IPS-15b (cell line): ENCODE data around the gene SEPTIN7.
"Not testable (repeated sequence)": the region's sequence is repeated elsewhere in the genome, so short reads cannot be mapped to it uniquely, and the experiment has no call there.

Experiments
- H3K27me3 ChIP-seq: one replicate; pipeline ENCODE4 v1.6.1; 2013; ENCODE audit warnings: low read length; ENCODE audit not compliant: control insufficient read depth, insufficient read depth
- H3K36me3 ChIP-seq: one replicate; pipeline ENCODE4 v1.6.1; 2013; ENCODE audit warnings: low read length; ENCODE audit not compliant: control insufficient read depth, insufficient read depth
- H3K4me1 ChIP-seq: one replicate; pipeline ENCODE4 v1.6.1; 2013; ENCODE audit warnings: mild to moderate bottlenecking, low read length; ENCODE audit not compliant: control insufficient read depth, insufficient read depth
- H3K4me3 ChIP-seq: one replicate; pipeline ENCODE4 v1.5.1; 2013; ENCODE audit warnings: low read depth, low read length
- H3K9ac ChIP-seq: one replicate; pipeline ENCODE4 v1.6.1; 2013; ENCODE audit warnings: low read depth, mild to moderate bottlenecking, low read length
- H3K9me3 ChIP-seq: one replicate; pipeline ENCODE4 v1.6.1; 2013; ENCODE audit warnings: mild to moderate bottlenecking, low read length; ENCODE audit not compliant: control insufficient read depth, insufficient read depth

Gene SEPTIN7

DNA sequence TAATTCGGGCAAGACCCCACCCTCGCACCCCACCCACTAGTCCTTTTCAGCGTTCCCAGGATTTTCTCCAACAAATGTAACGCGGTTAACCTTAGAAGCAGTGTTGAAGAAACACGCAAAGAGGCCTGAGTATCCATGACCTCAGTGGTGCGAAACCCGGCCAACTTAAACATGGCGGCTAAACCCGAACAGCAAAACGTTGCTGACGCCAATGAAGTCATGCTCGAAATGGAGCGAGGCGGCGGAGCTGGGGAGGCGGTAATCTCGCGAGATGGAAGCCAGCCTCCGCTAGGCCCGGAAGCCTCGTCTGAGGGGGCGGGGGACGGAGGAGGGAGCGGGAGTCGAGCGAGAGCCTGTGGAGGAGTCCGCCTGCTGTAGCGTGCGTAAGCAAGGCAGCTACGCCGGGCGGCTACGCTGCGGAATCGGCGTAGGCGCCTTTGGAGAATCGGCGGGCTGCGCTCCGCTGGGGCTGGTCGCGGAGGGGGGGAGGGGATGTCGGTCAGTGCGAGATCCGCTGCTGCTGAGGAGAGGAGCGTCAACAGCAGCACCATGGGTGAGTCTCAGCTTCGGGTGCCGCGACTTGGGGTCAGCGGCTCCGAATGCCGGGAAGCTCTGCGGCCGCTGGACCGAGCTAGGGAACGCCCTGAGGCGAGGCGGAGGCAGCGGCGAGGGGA is at the start of gene SEPTIN7:
SEPTIN7 (plus strand) TSS at position 340 of the 674 bp plus-strand sequence; CDS start at position 493, 153 bp downstream.
- H3K4me3 ChIP-seq = peak within 1 kb of the TSS; percentile 81
- peak within 1 kb of the TSS; percentile 82 for H3K9ac ChIP-seq
- no peaks in the 10 kb centered on the region for H3K27me3 ChIP-seq
- H3K4me1 ChIP-seq = peaks cover 4% of the 10 kb centered on the region
- no peaks in the 10 kb centered on the region for H3K9me3 ChIP-seq
- no peaks in the 10 kb centered on the region for H3K36me3 ChIP-seq

DNA sequence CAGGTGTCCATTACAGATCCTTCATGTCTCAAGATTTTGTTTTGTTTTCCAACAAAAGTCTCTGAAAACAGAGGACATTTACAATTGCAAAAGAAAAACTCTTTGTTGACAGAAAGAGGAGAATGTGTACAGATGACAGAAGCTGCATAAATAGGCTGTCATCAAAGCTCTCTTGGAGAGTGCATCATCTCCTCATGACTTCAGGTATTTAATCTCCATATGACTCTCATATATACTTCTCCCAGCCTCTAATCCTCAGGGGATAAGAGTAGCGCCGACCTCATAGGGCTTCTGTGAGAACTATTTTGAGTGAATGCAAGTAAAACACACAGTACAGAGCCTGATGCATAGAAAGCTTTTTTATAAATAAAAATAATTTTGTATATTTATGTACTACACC is 48.1 kb upstream of the SEPTIN7 start:
- H3K9me3 ChIP-seq = no peaks in the 10 kb centered on the region
- no peaks in the 10 kb centered on the region for H3K36me3 ChIP-seq
- no peak overlapping the region for H3K4me3 ChIP-seq
- peaks cover 5% of the 10 kb centered on the region for H3K4me1 ChIP-seq
- H3K27me3 ChIP-seq = no peaks in the 10 kb centered on the region
- H3K9ac ChIP-seq = no peak overlapping the region

GRCh38 chr7:35753761-35754603 is 46.9 kb upstream of the SEPTIN7 start:
- Histone ChIP-seq H3K9ac (no peak overlapping the region), H3K4me1 (no peaks in the 10 kb centered on the region)

DNA sequence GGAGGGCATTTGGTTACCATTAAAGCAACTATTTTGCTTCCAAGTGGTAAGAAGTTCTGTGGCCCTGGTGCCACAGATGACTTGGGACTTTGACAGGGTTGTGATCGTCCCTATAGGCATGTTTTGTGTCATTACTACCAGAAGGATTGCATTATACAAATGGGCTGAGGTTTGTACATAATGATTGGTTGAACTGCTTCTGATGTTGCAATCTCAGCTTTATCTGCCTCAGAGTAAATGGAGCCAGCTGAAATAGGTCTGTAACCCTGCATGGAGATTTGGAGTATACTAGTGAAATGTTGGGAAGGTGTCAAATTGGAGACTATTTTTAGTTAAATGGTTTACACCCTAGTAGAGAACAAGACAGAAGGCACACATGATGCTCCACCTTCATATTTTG is 46.1 kb upstream of the SEPTIN7 start:
- no peaks in the 10 kb centered on the region for H3K4me1 ChIP-seq
- no peak overlapping the region for H3K9ac ChIP-seq
- H3K27me3 ChIP-seq = no peaks in the 10 kb centered on the region
- H3K9me3 ChIP-seq = no peaks in the 10 kb centered on the region
- no peaks in the 10 kb centered on the region for H3K36me3 ChIP-seq
- no peak overlapping the region for H3K4me3 ChIP-seq

More at GRCh38 chr7:35753761-35754603, 46.9 kb upstream of the SEPTIN7 start:
- Histone ChIP-seq H3K36me3 (no peaks in the 10 kb centered on the region), H3K27me3 (no peaks in the 10 kb centered on the region), H3K4me3 (no peak overlapping the region), H3K9me3 (no peaks in the 10 kb centered on the region)

GRCh38 chr7:35755711-35756110 is 45.1 kb upstream of the SEPTIN7 start:
- Histone ChIP-seq H3K4me1 (no peaks in the 10 kb centered on the region), H3K4me3 (no peak overlapping the region), H3K36me3 (no peaks in the 10 kb centered on the region), H3K27me3 (no peaks in the 10 kb centered on the region), H3K9ac (no peak overlapping the region), H3K9me3 (no peaks in the 10 kb centered on the region)

- H3K4me3 ChIP-seq, H3K27me3 ChIP-seq, H3K9ac ChIP-seq, H3K4me1 ChIP-seq, H3K9me3 ChIP-seq, H3K36me3 ChIP-seq: not testable (repeated sequence)
Observed at GRCh38 chr7:35756453-35756852, 44.4 kb upstream of the SEPTIN7 start.

- H3K4me3 ChIP-seq = no peak overlapping the region
- H3K9ac ChIP-seq = no peak overlapping the region
- no peaks in the 10 kb centered on the region for H3K9me3 ChIP-seq
- no peaks in the 10 kb centered on the region for H3K27me3 ChIP-seq
- H3K36me3 ChIP-seq = no peaks in the 10 kb centered on the region
- H3K4me1 ChIP-seq = no peaks in the 10 kb centered on the region
Observed at GRCh38 chr7:35757574-35757973, 43.3 kb upstream of the SEPTIN7 start.

GRCh38 chr7:35758421-35758820 is 42.4 kb upstream of the SEPTIN7 start:
- no peak overlapping the region for H3K9ac ChIP-seq
- no peaks in the 10 kb centered on the region for H3K9me3 ChIP-seq
- H3K36me3 ChIP-seq = no peaks in the 10 kb centered on the region
- no peak overlapping the region for H3K4me3 ChIP-seq
- H3K27me3 ChIP-seq = no peaks in the 10 kb centered on the region
- H3K4me1 ChIP-seq = no peaks in the 10 kb centered on the region

GRCh38 chr7:35760143-35760745 is 40.6 kb upstream of the SEPTIN7 start:
- no peaks in the 10 kb centered on the region for H3K36me3 ChIP-seq
- H3K27me3 ChIP-seq = no peaks in the 10 kb centered on the region
- no peak overlapping the region for H3K4me3 ChIP-seq
- H3K9ac ChIP-seq = no peak overlapping the region
- H3K9me3 ChIP-seq = no peaks in the 10 kb centered on the region
- no peaks in the 10 kb centered on the region for H3K4me1 ChIP-seq

GRCh38 chr7:35761871-35762677 is 38.8 kb upstream of the SEPTIN7 start:
- no peak overlapping the region for H3K4me3 ChIP-seq
- H3K36me3 ChIP-seq = no peaks in the 10 kb centered on the region
- no peaks in the 10 kb centered on the region for H3K4me1 ChIP-seq
- H3K9me3 ChIP-seq = no peaks in the 10 kb centered on the region
- no peak overlapping the region for H3K9ac ChIP-seq
- H3K27me3 ChIP-seq = no peaks in the 10 kb centered on the region

DNA sequence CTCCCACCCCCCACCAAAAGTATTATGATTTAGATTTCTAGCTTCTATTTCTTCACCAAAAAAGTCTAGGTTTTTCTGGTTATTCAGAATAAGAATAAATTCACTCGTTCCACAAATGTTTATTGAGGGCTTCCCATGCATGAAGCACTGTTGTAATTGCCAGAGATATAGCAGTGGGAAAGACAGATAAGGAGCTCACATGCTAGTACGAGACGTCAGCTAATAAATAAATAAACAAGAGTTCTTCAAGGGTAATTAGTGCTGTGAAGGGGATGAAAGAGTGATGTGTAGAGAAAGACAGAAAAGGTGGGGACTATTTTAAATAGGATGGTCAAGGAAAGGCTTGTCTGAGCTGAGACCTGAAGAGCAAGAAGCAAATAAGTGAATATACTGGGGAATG is 38.1 kb upstream of the SEPTIN7 start:
- Histone ChIP-seq H3K27me3 (no peaks in the 10 kb centered on the region), H3K4me3 (no peak overlapping the region), H3K9me3 (no peaks in the 10 kb centered on the region), H3K4me1 (no peaks in the 10 kb centered on the region), H3K36me3 (no peaks in the 10 kb centered on the region), H3K9ac (no peak overlapping the region)
